Mesendoderm (in vitro differentiated cells): ENCODE data around the gene SAPCD1.
A peak's percentile ranks its signal among the peaks of the same experiment; 100 is the strongest.

Experiments
- DNase-seq: peaks from one replicate; pipeline ENCODE4 v3.0.0; 2013
- H2AK5ac ChIP-seq: 2 replicates; pipeline ENCODE4 v1.6.1; 2013; ENCODE audit warnings: low read length, inconsistent platforms
- H2BK120ac ChIP-seq: 2 replicates; pipeline ENCODE4 v1.6.1; 2013; ENCODE audit warnings: low read depth, mild to moderate bottlenecking, low read length, moderate library complexity, mixed read lengths
- H2BK15ac ChIP-seq: replicated peaks from 2 replicates; pipeline ENCODE4 v1.6.1; 2013; ENCODE audit warnings: low read depth, mild to moderate bottlenecking, moderate library complexity
- H2BK5ac ChIP-seq: 2 replicates; pipeline ENCODE4 v1.6.1; 2013; ENCODE audit warnings: low read length, inconsistent platforms
- H3K18ac ChIP-seq: 2 replicates; pipeline ENCODE4 v1.6.1; 2013; ENCODE audit warnings: mild to moderate bottlenecking, low read length, mixed read lengths
- H3K23ac ChIP-seq: one replicate; pipeline ENCODE4 v1.6.1; 2013; ENCODE audit warnings: low read length
- H3K27ac ChIP-seq: 2 replicates; pipeline ENCODE4 v1.5.1; 2013; ENCODE audit warnings: low read depth, mild to moderate bottlenecking, inconsistent platforms, low read length, moderate library complexity
- H3K27me3 ChIP-seq: 2 replicates; pipeline ENCODE4 v1.6.1; 2013; ENCODE audit warnings: low read length, control low read depth, mild to moderate bottlenecking, inconsistent platforms; ENCODE audit not compliant: insufficient read depth, poor library complexity
- H3K36me3 ChIP-seq: 2 replicates; pipeline ENCODE4 v1.6.1; 2013; ENCODE audit warnings: low read length, inconsistent platforms; ENCODE audit not compliant: control insufficient read depth, insufficient read depth
- H3K4ac ChIP-seq: one replicate; pipeline ENCODE4 v1.6.1; 2013; ENCODE audit warnings: low read depth, mild to moderate bottlenecking, low read length, moderate library complexity
- H3K4me1 ChIP-seq: 2 replicates; pipeline ENCODE4 v1.6.1; 2013; ENCODE audit warnings: low read depth, low read length, inconsistent platforms; ENCODE audit not compliant: control insufficient read depth
- H3K4me2 ChIP-seq: 2 replicates; pipeline ENCODE4 v1.6.1; 2013; ENCODE audit warnings: low read length
- H3K4me3 ChIP-seq: 2 replicates; pipeline ENCODE4 v1.5.1; 2013; ENCODE audit warnings: mild to moderate bottlenecking, low read length
- H3K56ac ChIP-seq: one replicate; pipeline ENCODE4 v1.6.1; 2013; ENCODE audit warnings: low read length
- H3K79me1 ChIP-seq: 2 replicates; pipeline ENCODE4 v1.6.1; 2013; ENCODE audit warnings: low read length, inconsistent platforms
- H3K79me2 ChIP-seq: 2 replicates; pipeline ENCODE4 v1.6.1; 2013; ENCODE audit warnings: mild to moderate bottlenecking, low read length; ENCODE audit not compliant: control insufficient read depth, insufficient read depth
- H3K9ac ChIP-seq: 2 replicates; pipeline ENCODE4 v1.6.1; 2013; ENCODE audit warnings: low read length, inconsistent platforms
- H4K5ac ChIP-seq: one replicate; pipeline ENCODE4 v1.6.1; 2013; ENCODE audit warnings: low read length
- H4K8ac ChIP-seq: one replicate; pipeline ENCODE4 v1.6.1; 2013; ENCODE audit warnings: low read depth, mild to moderate bottlenecking, control low read depth, low read length, moderate library complexity
- whole genome bisulfite sequencing: extraction: QIAGEN DNeasy Blood & Tissue Kit; methylation state at CpG from one replicate; pipeline ENCODE4 v1.1.7; 2013; ENCODE audit warnings: low lambda C conversion rate, missing lambda C conversion rate; ENCODE audit not compliant: insufficient coverage; ENCODE audit errors: extremely low coverage; 5-methylcytosine and 5-hydroxymethylcytosine counted together

The SAPCD1 gene

GRCh38 chr6:31727717-31728671 lies 34.5 kb upstream of the SAPCD1 start:
- peaks cover 4% of the 10 kb centered on the region for H3K79me2 ChIP-seq
- peaks cover 3% of the 10 kb centered on the region for H3K4me1 ChIP-seq
- no peak overlapping the region for H3K4ac ChIP-seq
- no peak overlapping the region for H4K5ac ChIP-seq
- H3K4me3 ChIP-seq = no peak overlapping the region
- H4K8ac ChIP-seq = no peak overlapping the region
- H3K79me1 ChIP-seq = peaks cover 10% of the 10 kb centered on the region
- no peak overlapping the region for H2BK15ac ChIP-seq
- no peak for DNase-seq
- H2BK5ac ChIP-seq = no peak overlapping the region
- no peak overlapping the region for H3K23ac ChIP-seq
- no peak overlapping the region for H3K4me2 ChIP-seq
- no peak overlapping the region for H2AK5ac ChIP-seq
- no peaks in the 10 kb centered on the region for H3K27me3 ChIP-seq
- H2BK120ac ChIP-seq = no peak overlapping the region
- H3K27ac ChIP-seq = no peak overlapping the region
- H3K18ac ChIP-seq = no peak overlapping the region
- H3K56ac ChIP-seq = peak overlapping the region; percentile 66
- H3K9ac ChIP-seq = peak overlapping the region; percentile 96
- peaks cover 11% of the 10 kb centered on the region for H3K36me3 ChIP-seq
- no CpG with 5 or more reads among the region's 41 CpGs for WGBS

DNA sequence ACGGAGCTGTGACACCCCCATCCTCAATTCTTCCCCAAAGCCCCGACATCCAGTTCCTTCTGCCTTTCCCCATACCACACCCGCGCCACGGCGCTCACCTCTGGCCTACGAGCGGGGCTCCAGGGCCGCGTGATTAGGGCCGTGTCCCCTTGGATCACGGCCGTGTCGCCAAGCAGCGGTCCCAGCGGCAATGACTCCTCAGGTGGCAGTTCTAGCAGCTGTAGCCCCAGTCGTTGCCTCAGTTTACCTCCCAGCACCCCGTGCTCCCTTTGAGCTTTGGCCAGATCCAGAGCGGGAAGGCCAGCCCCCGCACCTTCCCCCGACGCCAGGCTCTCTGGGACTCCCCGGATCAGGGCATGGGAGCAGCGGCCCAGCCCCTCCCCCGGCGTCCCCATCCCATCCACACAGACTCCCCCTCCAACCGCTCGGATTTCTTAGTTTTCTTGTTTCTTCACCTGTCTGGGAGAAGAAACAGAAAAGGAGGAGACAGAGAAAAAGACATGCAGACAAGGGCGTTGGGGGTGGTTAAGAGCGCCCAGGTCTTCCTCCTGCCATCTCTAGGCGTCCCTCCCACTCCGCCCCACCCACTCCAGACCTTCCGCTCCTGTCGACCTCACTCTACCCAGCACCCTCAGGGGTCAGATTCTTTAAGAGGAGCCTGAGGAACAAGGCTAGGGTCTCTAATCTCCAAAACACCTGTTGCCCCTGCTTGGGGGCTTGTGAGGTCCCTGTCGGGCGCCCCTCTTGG lies 33.5 kb upstream of the SAPCD1 start, which contains the start of gene DDAH2:
TSS of gene DDAH2 (minus strand) at position 533 of the 748 bp plus-strand sequence. CDS start at position 395, 138 bp downstream.
- H2AK5ac ChIP-seq = peak within 1 kb of the TSS; percentile 52
- peak within 1 kb of the TSS; percentile 34 for H3K23ac ChIP-seq
- H2BK15ac ChIP-seq = no peak within 1 kb of the TSS
- H4K8ac ChIP-seq = no peak within 1 kb of the TSS
- no peak within 1 kb of the TSS for H4K5ac ChIP-seq
- no CpG with 5 or more reads among the region's 36 CpGs for WGBS
- H3K4me3 ChIP-seq = peak within 1 kb of the TSS; percentile 90
- H3K4me2 ChIP-seq = peak within 1 kb of the TSS; percentile 74
- peak within 1 kb of the TSS; percentile 86 for H3K27ac ChIP-seq
- H3K79me2 ChIP-seq = peaks cover 9% of the 10 kb centered on the region
- H2BK120ac ChIP-seq = peak within 1 kb of the TSS; percentile 3
- no peaks in the 10 kb centered on the region for H3K27me3 ChIP-seq
- H3K56ac ChIP-seq = peak within 1 kb of the TSS; percentile 97
- H3K79me1 ChIP-seq = peaks cover 17% of the 10 kb centered on the region
- H3K9ac ChIP-seq = peak within 1 kb of the TSS; percentile 96
- no peak for DNase-seq
- peak within 1 kb of the TSS; percentile 69 for H3K18ac ChIP-seq
- H2BK5ac ChIP-seq = peak within 1 kb of the TSS; percentile 86
- peaks cover 5% of the 10 kb centered on the region for H3K4me1 ChIP-seq
- H3K4ac ChIP-seq = peak within 1 kb of the TSS; percentile 70
- peaks cover 19% of the 10 kb centered on the region for H3K36me3 ChIP-seq

DNA sequence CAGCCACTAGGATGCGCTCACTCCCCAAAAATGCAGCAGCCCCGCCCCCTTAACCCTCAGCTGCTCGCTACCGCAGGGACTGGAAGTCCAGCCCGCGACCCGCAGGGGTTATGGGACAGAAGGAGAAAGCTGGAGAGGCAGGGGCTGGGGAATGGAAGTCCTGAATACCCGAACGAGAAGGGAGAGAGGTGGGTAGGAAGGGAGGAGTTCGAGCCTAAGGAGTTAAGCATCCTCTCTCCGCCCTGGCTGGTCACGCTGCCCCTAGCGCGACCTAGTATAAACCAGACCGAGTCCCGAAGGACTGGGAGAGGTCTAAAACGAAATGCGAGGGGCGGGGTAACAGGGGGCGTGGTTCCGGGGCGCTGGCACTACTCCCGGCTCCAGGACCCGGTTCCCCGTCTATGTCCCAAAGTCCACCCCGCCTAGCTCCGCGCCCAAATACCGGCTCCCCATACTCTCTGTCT lies 32.9 kb upstream of the SAPCD1 start:
- Histone ChIP-seq H3K4me2 (peak overlapping the region; percentile 74), H3K4me3 (peak overlapping the region; percentile 90), H2AK5ac (no peak overlapping the region), H3K79me1 (peaks cover 21% of the 10 kb centered on the region), H3K27me3 (no peaks in the 10 kb centered on the region), H2BK15ac (no peak overlapping the region), H3K23ac (peak overlapping the region; percentile 30), H4K8ac (no peak overlapping the region), H3K56ac (peak overlapping the region; percentile 97), H3K79me2 (peaks cover 15% of the 10 kb centered on the region), H3K4me1 (peaks cover 9% of the 10 kb centered on the region), H2BK120ac (peak overlapping the region; percentile 3), H2BK5ac (peak overlapping the region; percentile 86), H3K4ac (peak overlapping the region; percentile 70), H3K9ac (peak overlapping the region; percentile 96), H3K36me3 (peaks cover 20% of the 10 kb centered on the region), H3K18ac (peak overlapping the region; percentile 69), H3K27ac (peak overlapping the region; percentile 86), H4K5ac (no peak overlapping the region)
- WGBS = no CpG with 5 or more reads among the region's 29 CpGs
- peak; percentile 97 for DNase-seq

GRCh38 chr6:31729979-31730630 lies 32.4 kb upstream of the SAPCD1 start:
- DNase-seq = peak; percentile 94
- Histone ChIP-seq H3K9ac (peak overlapping the region; percentile 96), H3K36me3 (peaks cover 20% of the 10 kb centered on the region), H3K56ac (peak overlapping the region; percentile 97), H3K79me2 (peaks cover 20% of the 10 kb centered on the region), H4K5ac (no peak overlapping the region), H4K8ac (no peak overlapping the region), H3K27ac (peak overlapping the region; percentile 86), H3K4me1 (peaks cover 9% of the 10 kb centered on the region), H3K23ac (peak overlapping the region; percentile 30), H2AK5ac (no peak overlapping the region), H3K4me3 (peak overlapping the region; percentile 90), H3K4me2 (peak overlapping the region; percentile 37), H3K18ac (peak overlapping the region; percentile 69), H3K4ac (peak overlapping the region; percentile 70), H2BK120ac (peak overlapping the region; percentile 3), H3K79me1 (peaks cover 21% of the 10 kb centered on the region), H2BK5ac (peak overlapping the region; percentile 86), H2BK15ac (no peak overlapping the region), H3K27me3 (no peaks in the 10 kb centered on the region)
- WGBS = no CpG with 5 or more reads among the region's 46 CpGs

GRCh38 chr6:31730631-31731086 lies 31.8 kb upstream of the SAPCD1 start:
- no peak overlapping the region for H3K27ac ChIP-seq
- H3K4me1 ChIP-seq = peaks cover 9% of the 10 kb centered on the region
- WGBS = no CpG with 5 or more reads among the region's 11 CpGs
- no peak overlapping the region for H4K8ac ChIP-seq
- no peak for DNase-seq
- peaks cover 21% of the 10 kb centered on the region for H3K79me1 ChIP-seq
- H4K5ac ChIP-seq = no peak overlapping the region
- H3K4ac ChIP-seq = no peak overlapping the region
- no peak overlapping the region for H2AK5ac ChIP-seq
- H3K79me2 ChIP-seq = peaks cover 26% of the 10 kb centered on the region
- no peaks in the 10 kb centered on the region for H3K27me3 ChIP-seq
- no peak overlapping the region for H3K23ac ChIP-seq
- no peak overlapping the region for H2BK120ac ChIP-seq
- H3K36me3 ChIP-seq = peaks cover 20% of the 10 kb centered on the region
- peak overlapping the region; percentile 80 for H3K56ac ChIP-seq
- H3K4me2 ChIP-seq = no peak overlapping the region
- H3K18ac ChIP-seq = no peak overlapping the region
- H3K4me3 ChIP-seq = no peak overlapping the region
- H2BK5ac ChIP-seq = no peak overlapping the region
- no peak overlapping the region for H2BK15ac ChIP-seq
- peak overlapping the region; percentile 68 for H3K9ac ChIP-seq
